Panc1 (cell line): ENCODE results near the gene TRIP4. TPM values are rescaled to one million over a fixed set of nuclear protein-coding genes. Genes with fewer than 3 reads are reported as not detected.

Source experiments
- ATAC-seq: fragments of 200-7000 bp; cut with Tn5 transposase; 2 replicates; pipeline ENCODE4 v1.9.1; 2020; ENCODE audit warnings: mild to moderate bottlenecking, moderate library complexity
- BruUV-seq: library from RNA; stranded (reverse); fragments of 400-500 nt; replicated peaks from 2 replicates; lab custom pipeline; 2021; lab: Mats Ljungman, UMichigan
- CTCF ChIA-PET: fragments of 300-600 bp; sonication (Branson Sonifier 250); formaldehyde crosslinking; loops from one replicate; lab custom pipeline; 2022; ENCODE audit warnings: antibody characterized with exemption; lab: Charles Lee
- POLR2A ChIA-PET: fragments of 300-600 bp; sonication (Branson Sonifier 250); formaldehyde crosslinking; loops from one replicate; lab custom pipeline; 2022; ENCODE audit warnings: antibody characterized with exemption; lab: Charles Lee
- DNase-seq: peaks from one replicate; pipeline ENCODE4 v3.0.0-alpha.2; 2010; ENCODE audit warnings: low read depth, low spot score
- H3K27ac ChIP-seq: 2 replicates; pipeline ENCODE4 v1.5.1; 2011; ENCODE audit warnings: mild to moderate bottlenecking, low read length, inconsistent platforms
- H3K27me3 ChIP-seq: fragments of 200-500 bp; sonication (Bioruptor generic); 2 replicates; pipeline ENCODE4 v1.6.0; 2014; ENCODE audit warnings: low read length, inconsistent platforms; ENCODE audit not compliant: control insufficient read depth, insufficient read depth
- H3K36me3 ChIP-seq: fragments of 200-500 bp; sonication (Bioruptor generic); 2 replicates; pipeline ENCODE4 v1.5.1; 2014; ENCODE audit warnings: inconsistent platforms, mild to moderate bottlenecking, low read length, moderate library complexity; ENCODE audit not compliant: control insufficient read depth, insufficient read depth
- H3K4me1 ChIP-seq: 2 replicates; pipeline ENCODE4 v1.5.1; 2011; ENCODE audit warnings: inconsistent platforms, mild to moderate bottlenecking, low read length, moderate library complexity; ENCODE audit not compliant: control insufficient read depth, insufficient read depth
- H3K4me3 ChIP-seq, 2 experiments: 2 replicates each; pipeline ENCODE4 v1.5.1; 2011 to 2012; ENCODE audit warnings: low read depth in 2 of 2, low read length in 2 of 2, mild to moderate bottlenecking in 2 of 2, inconsistent platforms in 1 of 2, moderate library complexity in 1 of 2
- H3K9me3 ChIP-seq: fragments of 200-500 bp; sonication (Bioruptor generic); 2 replicates; pipeline ENCODE4 v1.5.1; 2014; ENCODE audit warnings: low read depth, mild to moderate bottlenecking, inconsistent platforms, low read length, moderate library complexity; ENCODE audit not compliant: control insufficient read depth, insufficient read depth
- POLR2AphosphoS5 ChIP-seq: IDR thresholded peaks from 2 replicates; pipeline ENCODE4 v1.6.1; 2012; ENCODE audit warnings: mild to moderate bottlenecking, low read depth, low read length, moderate library complexity
- SIN3A ChIP-seq: IDR thresholded peaks from 2 replicates; pipeline ENCODE4 v1.6.1; 2012; ENCODE audit warnings: low read depth, mild to moderate bottlenecking, low read length, moderate library complexity, borderline replicate concordance; ENCODE audit not compliant: insufficient read depth
- TCF7L2 ChIP-seq: IDR thresholded peaks from 2 replicates; pipeline ENCODE4 v1.6.1; 2011; ENCODE audit warnings: mild to moderate bottlenecking, low read depth, low read length, inconsistent platforms
- in situ Hi-C: cut with HindIII; loops from 2 replicates; pipeline ENCODE4 v1.10.0; 2016; ENCODE audit warnings: low sequenced_read_pairs, low pct_unique_long_range_greater_than_20kb
- intact Hi-C: fragments of 100-400 bp; cut with micrococcal nuclease; formaldehyde crosslinking; loops from one replicate; pipeline ENCODE4 v1.10.0; 2022; ENCODE audit not compliant: unreplicated experiment
- total RNA-seq: library from RNA; stranded (reverse); gene quantifications from one replicate; pipeline ENCODE4 v1.2.1, GENCODE V29; 2021; ENCODE audit not compliant: unreplicated experiment
- TF ChIP-seq, protein P1 (sequence below), 2 experiments: IDR thresholded peaks; 2 replicates each; pipeline ENCODE4 v1.6.1; 2011 to 2012; ENCODE audit warnings: low read depth in 2 of 2, control low read depth in 1 of 2, low read length in 1 of 2, mild to moderate bottlenecking in 1 of 2, moderate library complexity in 1 of 2; ENCODE audit not compliant: insufficient read depth in 1 of 2
- TF ChIP-seq, protein P2 (sequence below): fragments of 450-650 bp; IDR thresholded peaks from 2 replicates; pipeline ENCODE4 v1.5.1; 2017; ENCODE audit warnings: mild to moderate bottlenecking

TRIP4 gene
- total RNA-seq, 1 experiment from 2014 or later = 42.8 TPM

DNA sequence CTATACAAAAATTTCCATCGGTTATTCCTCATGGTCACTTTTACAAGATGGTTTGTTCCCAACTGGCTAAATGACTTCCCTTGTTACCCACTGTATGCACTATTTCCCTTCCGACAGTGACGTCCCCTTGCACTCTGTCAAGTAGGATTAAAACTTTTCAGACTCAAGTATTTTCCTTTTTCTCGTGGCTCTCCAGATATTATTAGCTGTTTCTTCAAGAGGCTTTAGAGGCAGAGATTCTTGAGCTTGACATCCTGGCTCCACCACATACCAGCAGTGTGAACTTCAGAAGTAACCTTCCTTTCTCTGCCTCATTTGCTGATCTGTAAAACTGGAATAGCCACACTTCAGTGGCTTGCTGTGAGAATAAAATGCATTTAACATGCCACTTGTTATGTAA is 45.7 kb upstream of the TRIP4 start:
- ChIA-PET POLR2A (no interaction called here), CTCF (no interaction called here)
- ATAC-seq = no peak
- Histone ChIP-seq H3K4me1 (peaks cover 8% of the 10 kb centered on the region; the same call in 1 of the 2 replicates), H3K36me3 (no peaks in the 10 kb centered on the region), H3K9me3 (no peaks in the 10 kb centered on the region), H3K4me3 (no peak overlapping the region), H3K27me3 (no peaks in the 10 kb centered on the region), H3K27ac (no peak overlapping the region)
- no TSS peak for BruUV-seq
- intact Hi-C loops = no loop called here
- TF ChIP-seq, protein P1, sequence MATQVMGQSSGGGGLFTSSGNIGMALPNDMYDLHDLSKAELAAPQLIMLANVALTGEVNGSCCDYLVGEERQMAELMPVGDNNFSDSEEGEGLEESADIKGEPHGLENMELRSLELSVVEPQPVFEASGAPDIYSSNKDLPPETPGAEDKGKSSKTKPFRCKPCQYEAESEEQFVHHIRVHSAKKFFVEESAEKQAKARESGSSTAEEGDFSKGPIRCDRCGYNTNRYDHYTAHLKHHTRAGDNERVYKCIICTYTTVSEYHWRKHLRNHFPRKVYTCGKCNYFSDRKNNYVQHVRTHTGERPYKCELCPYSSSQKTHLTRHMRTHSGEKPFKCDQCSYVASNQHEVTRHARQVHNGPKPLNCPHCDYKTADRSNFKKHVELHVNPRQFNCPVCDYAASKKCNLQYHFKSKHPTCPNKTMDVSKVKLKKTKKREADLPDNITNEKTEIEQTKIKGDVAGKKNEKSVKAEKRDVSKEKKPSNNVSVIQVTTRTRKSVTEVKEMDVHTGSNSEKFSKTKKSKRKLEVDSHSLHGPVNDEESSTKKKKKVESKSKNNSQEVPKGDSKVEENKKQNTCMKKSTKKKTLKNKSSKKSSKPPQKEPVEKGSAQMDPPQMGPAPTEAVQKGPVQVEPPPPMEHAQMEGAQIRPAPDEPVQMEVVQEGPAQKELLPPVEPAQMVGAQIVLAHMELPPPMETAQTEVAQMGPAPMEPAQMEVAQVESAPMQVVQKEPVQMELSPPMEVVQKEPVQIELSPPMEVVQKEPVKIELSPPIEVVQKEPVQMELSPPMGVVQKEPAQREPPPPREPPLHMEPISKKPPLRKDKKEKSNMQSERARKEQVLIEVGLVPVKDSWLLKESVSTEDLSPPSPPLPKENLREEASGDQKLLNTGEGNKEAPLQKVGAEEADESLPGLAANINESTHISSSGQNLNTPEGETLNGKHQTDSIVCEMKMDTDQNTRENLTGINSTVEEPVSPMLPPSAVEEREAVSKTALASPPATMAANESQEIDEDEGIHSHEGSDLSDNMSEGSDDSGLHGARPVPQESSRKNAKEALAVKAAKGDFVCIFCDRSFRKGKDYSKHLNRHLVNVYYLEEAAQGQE (IDR thresholded peaks at IDR 0.05; ENCODE audit: insufficient read depth in 1 of 2, low read depth in 2 of 2, low read length in 1 of 2) = no peak
- TF ChIP-seq TCF7L2 (no peak), SIN3A (no peak), POLR2AphosphoS5 (no peak)
- TF ChIP-seq, protein P2, sequence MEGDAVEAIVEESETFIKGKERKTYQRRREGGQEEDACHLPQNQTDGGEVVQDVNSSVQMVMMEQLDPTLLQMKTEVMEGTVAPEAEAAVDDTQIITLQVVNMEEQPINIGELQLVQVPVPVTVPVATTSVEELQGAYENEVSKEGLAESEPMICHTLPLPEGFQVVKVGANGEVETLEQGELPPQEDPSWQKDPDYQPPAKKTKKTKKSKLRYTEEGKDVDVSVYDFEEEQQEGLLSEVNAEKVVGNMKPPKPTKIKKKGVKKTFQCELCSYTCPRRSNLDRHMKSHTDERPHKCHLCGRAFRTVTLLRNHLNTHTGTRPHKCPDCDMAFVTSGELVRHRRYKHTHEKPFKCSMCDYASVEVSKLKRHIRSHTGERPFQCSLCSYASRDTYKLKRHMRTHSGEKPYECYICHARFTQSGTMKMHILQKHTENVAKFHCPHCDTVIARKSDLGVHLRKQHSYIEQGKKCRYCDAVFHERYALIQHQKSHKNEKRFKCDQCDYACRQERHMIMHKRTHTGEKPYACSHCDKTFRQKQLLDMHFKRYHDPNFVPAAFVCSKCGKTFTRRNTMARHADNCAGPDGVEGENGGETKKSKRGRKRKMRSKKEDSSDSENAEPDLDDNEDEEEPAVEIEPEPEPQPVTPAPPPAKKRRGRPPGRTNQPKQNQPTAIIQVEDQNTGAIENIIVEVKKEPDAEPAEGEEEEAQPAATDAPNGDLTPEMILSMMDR = no peak
- no peak for DNase-seq
- in situ Hi-C loops = no loop called here

DNA sequence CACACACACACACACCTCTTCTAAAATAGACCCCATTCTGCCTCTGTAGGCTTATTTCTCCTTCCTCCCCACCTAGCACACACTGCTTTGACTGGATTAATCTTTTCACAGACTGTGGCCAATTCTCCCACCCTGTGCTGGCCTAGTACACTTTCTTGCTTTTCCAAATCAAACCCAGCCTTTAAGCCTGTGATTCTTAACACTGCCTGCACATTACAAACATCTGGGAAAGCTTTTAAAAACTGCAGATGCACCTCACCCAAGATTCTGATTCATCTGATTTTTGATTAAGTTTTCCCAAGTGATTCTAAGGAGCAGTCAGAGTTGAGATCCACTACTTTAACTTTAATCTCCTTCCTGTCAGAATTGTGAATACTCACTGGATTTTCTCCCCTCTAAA is 44.4 kb upstream of the TRIP4 start:
- Histone ChIP-seq H3K27me3 (no peaks in the 10 kb centered on the region), H3K9me3 (no peaks in the 10 kb centered on the region), H3K27ac (no peak overlapping the region), H3K36me3 (no peaks in the 10 kb centered on the region), H3K4me1 (peaks cover 8% of the 10 kb centered on the region; the same call in 1 of the 2 replicates), H3K4me3 (no peak overlapping the region)
- no TSS peak for BruUV-seq
- intact Hi-C loops (no loop called here), in situ Hi-C loops (no loop called here)
- ATAC-seq = no peak
- CTCF ChIA-PET = no interaction called here
- TF ChIP-seq, protein P1 (IDR thresholded peaks at IDR 0.05; ENCODE audit: insufficient read depth in 1 of 2, low read depth in 2 of 2, low read length in 1 of 2) = no peak
- TF ChIP-seq POLR2AphosphoS5 = no peak
- TF ChIP-seq, protein P2 = no peak
- no peak for TF ChIP-seq TCF7L2
- no peak for TF ChIP-seq SIN3A
- DNase-seq = no peak
- POLR2A ChIA-PET = no interaction called here
